HepG2 (cell line): ENCODE data around the gene ADCYAP1R1. TPM values are rescaled to one million over a fixed set of nuclear protein-coding genes. Genes with fewer than 3 reads are reported as not detected.

ENCODE experiments used
- ATAC-seq: fragments of 200-7000 bp; cut with Tn5 transposase; 3 replicates; pipeline ENCODE4 v1.9.1; 2020; ENCODE audit warnings: mild to moderate bottlenecking, moderate library complexity
- BruUV-seq: library from RNA; stranded (reverse); fragments of 400-500 nt; replicated peaks from 2 replicates; lab custom pipeline; 2021; lab: Mats Ljungman, UMichigan
- CTCF ChIA-PET: fragments of 300-600 bp; formaldehyde crosslinking; extraction: SDS; loops from one replicate; lab custom pipeline; 2021; ENCODE audit warnings: low total read pairs, inconsistent platforms, low intra/inter-chr PET ratio; lab: Yijun Ruan, JAX
- POLR2A ChIA-PET: fragments of 350-600 bp; sonication (Branson Sonifier 250); formaldehyde crosslinking; loops from one replicate; lab custom pipeline; 2020; ENCODE audit warnings: antibody characterized with exemption, inconsistent platforms; lab: Yijun Ruan, JAX
- DNase-seq: peaks from one replicate; pipeline ENCODE4 v3.0.0-alpha.2; 2015; ENCODE audit warnings: low spot score
- FAIRE-seq: peaks from 3 replicates; lab custom pipeline; 2011; peaks lifted over from hg19 to GRCh38; lab: Jason Lieb, UNC
- H2AFZ ChIP-seq: one replicate; pipeline ENCODE4 v1.6.1; 2011; ENCODE audit warnings: low read length, inconsistent platforms
- H3K27ac ChIP-seq: fragments of 300-600 bp; 3 replicates; pipeline ENCODE4 v1.8.0; 2011; ENCODE audit warnings: mixed run types, mild to moderate bottlenecking, mixed read lengths, low read length, inconsistent platforms; ENCODE audit not compliant: insufficient read depth; ENCODE audit errors: extremely low read length
- H3K27me3 ChIP-seq, 2 experiments: fragments of 200-600 bp in 1 of 2; 2 replicates in 1 of 2; 3 replicates in 1 of 2; pipeline versions ENCODE4 v1.6.0 to v1.8.0; 2011; ENCODE audit warnings: low read length in 2 of 2, mild to moderate bottlenecking in 2 of 2, moderate library complexity in 2 of 2, inconsistent platforms in 1 of 2; ENCODE audit not compliant: insufficient read depth in 2 of 2, control insufficient read depth in 1 of 2
- H3K36me3 ChIP-seq, 2 experiments: fragments of 200-600 bp in 1 of 2; replicated peaks in 1 of 2; 2 replicates in 1 of 2; 3 replicates in 1 of 2; pipeline versions ENCODE4 v1.5.1 to v1.8.0; 2011; ENCODE audit warnings: low read length in 2 of 2, inconsistent platforms in 1 of 2; ENCODE audit not compliant: insufficient read depth in 2 of 2, control insufficient read depth in 1 of 2
- H3K4me1 ChIP-seq: 2 replicates; pipeline ENCODE4 v1.5.1; 2012; ENCODE audit warnings: low read length, inconsistent platforms; ENCODE audit not compliant: insufficient read depth
- H3K4me2 ChIP-seq: 2 replicates; pipeline ENCODE4 v1.6.0; 2011; ENCODE audit warnings: low read depth, low read length, inconsistent platforms
- H3K4me3 ChIP-seq, 3 experiments: fragments of 200-600 bp in 1 of 3; sonication (generic), shearing (Covaris generic) in 1 of 3; replicated peaks in 1 of 3; 2 replicates each; pipeline ENCODE4 v1.5.1; 2011 to 2016; ENCODE audit warnings: low read length in 3 of 3, inconsistent platforms in 2 of 3, low read depth in 2 of 3, mild to moderate bottlenecking in 2 of 3, control low read depth in 1 of 3, mixed read lengths in 1 of 3; ENCODE audit not compliant: insufficient read depth in 1 of 3
- H3K79me2 ChIP-seq: one replicate; pipeline ENCODE4 v1.6.1; 2011; ENCODE audit warnings: low read length, inconsistent platforms; ENCODE audit not compliant: insufficient read depth
- H3K9ac ChIP-seq: 2 replicates; pipeline ENCODE4 v1.6.0; 2011; ENCODE audit warnings: mild to moderate bottlenecking, low read depth, low read length, inconsistent platforms; ENCODE audit not compliant: insufficient read depth
- H3K9me3 ChIP-seq: 2 replicates; pipeline ENCODE4 v1.5.1; 2012; ENCODE audit warnings: mild to moderate bottlenecking, low read length
- H4K20me1 ChIP-seq: 2 replicates; pipeline ENCODE4 v1.6.0; 2011; ENCODE audit warnings: inconsistent platforms, mild to moderate bottlenecking, low read length, moderate library complexity; ENCODE audit not compliant: insufficient read depth
- ATF2 ChIP-seq: sonication (generic); formaldehyde crosslinking; IDR thresholded peaks from 2 replicates; pipeline ENCODE4 v1.4.0; 2020; ENCODE audit warnings: missing genetic modification reagents
- GATA4 ChIP-seq: sonication (generic); IDR thresholded peaks from 2 replicates; pipeline ENCODE4 v1.6.1; 2016; ENCODE audit warnings: antibody characterized with exemption, low read depth, borderline replicate concordance
- GRHL1 ChIP-seq: sonication (generic); formaldehyde crosslinking; conservative IDR thresholded peaks from 2 replicates; pipeline ENCODE4 v1.8.0; 2022; ENCODE audit warnings: missing genetic modification reagents
- GTF2F1 ChIP-seq: fragments of 150-350 bp; IDR thresholded peaks from 2 replicates; pipeline ENCODE4 v1.6.1; 2014; ENCODE audit warnings: low read length
- HOMEZ ChIP-seq: IDR thresholded peaks from 2 replicates; pipeline ENCODE4 v1.6.1; 2016; ENCODE audit warnings: low read depth
- MIER3 ChIP-seq: IDR thresholded peaks from 2 replicates; pipeline ENCODE4 v1.6.1; 2016; ENCODE audit warnings: missing compliant biosample characterization, borderline replicate concordance
- MTA1 ChIP-seq: sonication (generic); formaldehyde crosslinking; IDR thresholded peaks from 2 replicates; pipeline ENCODE4 v1.4.0; 2020; ENCODE audit warnings: missing genetic modification reagents, mild to moderate bottlenecking, borderline replicate concordance
- RBFOX2 ChIP-seq: fragments of 200-400 bp; formaldehyde crosslinking; IDR thresholded peaks from 2 replicates; pipeline ENCODE4 v1.6.1; 2017; ENCODE audit warnings: low read depth, mild to moderate bottlenecking, low read length
- SP4 ChIP-seq: sonication (generic); formaldehyde crosslinking; IDR thresholded peaks from 2 replicates; pipeline ENCODE4 v1.8.1; 2023; ENCODE audit warnings: mild to moderate bottlenecking, missing genetic modification reagents
- ZC3H13 ChIP-seq: sonication (generic); formaldehyde crosslinking; IDR thresholded peaks from 2 replicates; pipeline ENCODE4 v1.8.1; 2023; ENCODE audit warnings: mild to moderate bottlenecking, missing genetic modification reagents, moderate library complexity
- ZNF101 ChIP-seq: sonication (generic); formaldehyde crosslinking; IDR thresholded peaks from 2 replicates; pipeline ENCODE4 v1.4.0; 2020; ENCODE audit warnings: mild to moderate bottlenecking, low read depth, missing genetic modification reagents, borderline replicate concordance
- ZNF24 ChIP-seq: fragments of 450-650 bp; IDR thresholded peaks from 2 replicates; pipeline ENCODE4 v1.6.1; 2017; ENCODE audit warnings: antibody characterized with exemption, mild to moderate bottlenecking
- ZNF343 ChIP-seq: sonication (generic); formaldehyde crosslinking; IDR thresholded peaks from 2 replicates; pipeline ENCODE4 v1.4.0; 2020; ENCODE audit warnings: mild to moderate bottlenecking, missing genetic modification reagents
- ZNF451 ChIP-seq: sonication (generic); formaldehyde crosslinking; IDR thresholded peaks from 2 replicates; pipeline ENCODE4 v1.5.0; 2020; ENCODE audit warnings: mild to moderate bottlenecking, missing genetic modification reagents
- ZNF503 ChIP-seq: sonication (generic); formaldehyde crosslinking; IDR thresholded peaks from 2 replicates; pipeline ENCODE4 v1.4.0; 2020; ENCODE audit warnings: missing genetic modification reagents
- ZNF614 ChIP-seq: IDR thresholded peaks from 2 replicates; pipeline ENCODE4 v1.6.1; 2018; ENCODE audit warnings: missing biosample characterization, missing genetic modification reagents, inconsistent platforms, borderline replicate concordance
- ZNF674 ChIP-seq: sonication (generic); formaldehyde crosslinking; IDR thresholded peaks from 2 replicates; pipeline ENCODE4 v1.5.0; 2020; ENCODE audit warnings: low read depth, mild to moderate bottlenecking, missing genetic modification reagents
- ZNF75D ChIP-seq: sonication (generic); formaldehyde crosslinking; IDR thresholded peaks from 2 replicates; pipeline ENCODE4 v1.8.1; 2023; ENCODE audit warnings: missing genetic modification reagents, mild to moderate bottlenecking, borderline replicate concordance
- ZNF83 ChIP-seq: sonication (generic); formaldehyde crosslinking; IDR thresholded peaks from 2 replicates; pipeline ENCODE4 v1.4.0; 2020; ENCODE audit warnings: missing genetic modification reagents, mild to moderate bottlenecking, borderline replicate concordance
- WGBS: methylation state at CpG from one replicate; pipeline ENCODE4 v1.1.6; 2017; ENCODE audit warnings: low lambda C conversion rate; 5-methylcytosine and 5-hydroxymethylcytosine counted together
- in situ Hi-C: cut with HindIII; loops from 2 replicates; pipeline ENCODE4 v1.10.0; 2017; ENCODE audit warnings: low pct_unique_long_range_greater_than_20kb; ENCODE audit not compliant: extremely low pct_ligation_motif_present
- intact Hi-C: fragments of 100-400 bp; cut with micrococcal nuclease; formaldehyde crosslinking; loops from one replicate; pipeline ENCODE4 v1.10.0; 2022; ENCODE audit not compliant: unreplicated experiment
- polyA plus RNA-seq, 8 experiments: library from polyadenylated mRNA; depleted of rRNA in 3 of 8; stranded (reverse) in 7 of 8; unstranded in 1 of 8; fragments of >200 nt; fragmentation: Illumina TruSeq in 4 of 8; extraction: Trizol in 4 of 8; gene quantifications; 2 replicates each; pipeline versions ENCODE4 v1.2.1 to v1.2.3, GENCODE V29; 2011 to 2016; ENCODE audit warnings: low read depth in 4 of 8, missing spikeins in 1 of 8, mixed read lengths in 1 of 8; ENCODE audit not compliant: insufficient read depth in 1 of 8
- total RNA-seq, 5 experiments: library from RNA; depleted of rRNA; stranded (reverse); fragments of >200 nt; fragmentation: Illumina TruSeq; extraction: Trizol; gene quantifications; 2 replicates each; pipeline ENCODE4 v1.2.3, GENCODE V29; 2016; ENCODE audit warnings: low read depth in 1 of 5

The ADCYAP1R1 gene
- total and polyA plus RNA-seq, 2 of the 13 experiments (the other 11 are each of a cell fraction or from before 2014, with no cell fraction given): not detected

- no peak for ATAC-seq
- peaks cover 4 to 21% of the 10 kb centered on the region in 2 experiments; a peak in 3 of 5 replicates for H3K27me3 ChIP-seq
- no peak overlapping the region for H3K27ac ChIP-seq
- H3K4me1 ChIP-seq: no peaks in the 10 kb centered on the region
- no peaks in the 10 kb centered on the region for H3K36me3 ChIP-seq
- no peak overlapping the region for H2AFZ ChIP-seq
- H4K20me1 ChIP-seq: no peaks in the 10 kb centered on the region
- H3K79me2 ChIP-seq: no peaks in the 10 kb centered on the region
- H3K4me2 ChIP-seq: no peak overlapping the region
- H3K9ac ChIP-seq: no peak overlapping the region
- in situ Hi-C loops: no loop called here
- intact Hi-C loops: no loop called here
- DNase-seq: no peak
- CTCF ChIA-PET: no interaction called here
- FAIRE-seq: no peak
- H3K9me3 ChIP-seq: no peaks in the 10 kb centered on the region
- POLR2A ChIA-PET: no interaction called here
- BruUV-seq: no TSS peak
- 16% methylated on average over 5 of the region's 5 CpGs for WGBS
- no peak overlapping the region for H3K4me3 ChIP-seq
- TF ChIP-seq ATF2 (CRISPR knock-in tag): no peak
- no peak for TF ChIP-seq MIER3 (CRISPR knock-in tag)
- no peak for TF ChIP-seq ZNF83 (CRISPR knock-in tag)
- TF ChIP-seq SP4: no peak
- no peak for TF ChIP-seq HOMEZ (CRISPR knock-in tag)
- no peak for TF ChIP-seq GRHL1 (CRISPR knock-in tag)
- TF ChIP-seq ZNF614: no peak
- no peak for TF ChIP-seq MTA1 (CRISPR knock-in tag)
- TF ChIP-seq ZNF451: no peak
- TF ChIP-seq ZNF101 (CRISPR knock-in tag): no peak
- no peak for TF ChIP-seq ZNF75D (CRISPR knock-in tag)
- no peak for TF ChIP-seq ZNF343 (CRISPR knock-in tag)
- no peak for TF ChIP-seq GATA4
- no peak for TF ChIP-seq ZC3H13 (CRISPR knock-in tag)
- TF ChIP-seq ZNF503 (CRISPR knock-in tag): no peak
- TF ChIP-seq GTF2F1: no peak
- TF ChIP-seq ZNF24: no peak
- no peak for TF ChIP-seq ZNF674 (CRISPR knock-in tag)
- TF ChIP-seq RBFOX2: no peak
Observed at GRCh38 chr7:31101544-31101943, 49.4 kb downstream of the ADCYAP1R1 start.
